ENCODE measurements around the gene PPARA.
A peak's percentile ranks its signal among the peaks of the same experiment; 100 is the strongest.

PPARA gene

GRCh38 chr22:46163557-46163888, 13.2 kb downstream of the PPARA start:
- peaks cover 0 to 7% (median 5%) of the 10 kb centered on the region in 4 experiments for H3K4me1 ChIP-seq (ENCODE audit: control extremely low read depth in 1 of 4, control insufficient read depth in 4 of 4, insufficient read depth in 4 of 4, low read length in 3 of 4)
- ChIA-PET POLR2A (no interaction called here), CTCF (interaction anchor here (1.1 kb wide), 1 partner anchor 20 kb away, joined by 3 read pairs; no protein-coding TSS in a partner anchor)
- H3K4me3 ChIP-seq (ENCODE audit: control insufficient read depth in 1 of 7, extremely low read depth in 1 of 7, insufficient read depth in 4 of 7, low read depth in 2 of 7, low read length in 6 of 7): no peak overlapping the region
- H3K36me3 ChIP-seq (ENCODE audit: control insufficient read depth in 4 of 4, insufficient read depth in 4 of 4, low read length in 3 of 4): peaks cover 0 to 14% (median 6%) of the 10 kb centered on the region in 4 experiments
- H3K9me3 ChIP-seq (ENCODE audit: control extremely low read depth in 1 of 5, control insufficient read depth in 4 of 5, insufficient read depth in 2 of 5, low read depth in 1 of 5, low read length in 4 of 5): no peaks in the 10 kb centered on the region
- H3K27me3 ChIP-seq (replicated peaks in 2 of 5; ENCODE audit: control insufficient read depth in 4 of 5, insufficient read depth in 5 of 5, low read length in 4 of 5): no peaks in the 10 kb centered on the region
- H3K27ac ChIP-seq (ENCODE audit: insufficient read depth in 1 of 2, low read depth in 1 of 2, low read length in 2 of 2, poor library complexity in 1 of 2, severe bottlenecking in 2 of 2): no peak overlapping the region
- peak in 2 of 3 donors; percentile 42 to 62 for DNase-seq
- 8% methylated on average over 5 of the region's 11 CpGs for WGBS (ENCODE audit: insufficient coverage)

- H3K27ac ChIP-seq (ENCODE audit: insufficient read depth in 1 of 2, low read depth in 1 of 2, low read length in 2 of 2, poor library complexity in 1 of 2, severe bottlenecking in 2 of 2): no peak overlapping the region
- no peak overlapping the region for H3K4me3 ChIP-seq (ENCODE audit: control insufficient read depth in 1 of 7, extremely low read depth in 1 of 7, insufficient read depth in 4 of 7, low read depth in 2 of 7, low read length in 6 of 7)
- peaks cover 0 to 6% (median 0%) of the 10 kb centered on the region in 5 experiments for H3K9me3 ChIP-seq (ENCODE audit: control extremely low read depth in 1 of 5, control insufficient read depth in 4 of 5, insufficient read depth in 2 of 5, low read depth in 1 of 5, low read length in 4 of 5)
- CTCF ChIA-PET: interaction anchor here (0.7 kb wide), 1 partner anchor 14 kb away, joined by 3 read pairs; no protein-coding TSS in a partner anchor
- no peaks in the 10 kb centered on the region for H3K27me3 ChIP-seq (replicated peaks in 2 of 5; ENCODE audit: control insufficient read depth in 4 of 5, insufficient read depth in 5 of 5, low read length in 4 of 5)
- POLR2A ChIA-PET: no interaction called here
- no peak for DNase-seq
- H3K36me3 ChIP-seq (ENCODE audit: control insufficient read depth in 4 of 4, insufficient read depth in 4 of 4, low read length in 3 of 4): peaks cover 0 to 11% (median 2%) of the 10 kb centered on the region in 4 experiments
- WGBS (ENCODE audit: insufficient coverage): 100% methylated on average over 2 of the region's 3 CpGs
- peaks cover 0 to 9% (median 6%) of the 10 kb centered on the region in 4 experiments for H3K4me1 ChIP-seq (ENCODE audit: control extremely low read depth in 1 of 4, control insufficient read depth in 4 of 4, insufficient read depth in 4 of 4, low read length in 3 of 4)
Observed at GRCh38 chr22:46165977-46166376, 15.7 kb downstream of the PPARA start.

GRCh38 chr22:46169628-46170027, 19.3 kb downstream of the PPARA start:
- H3K9me3 ChIP-seq (ENCODE audit: control extremely low read depth in 1 of 5, control insufficient read depth in 4 of 5, insufficient read depth in 2 of 5, low read depth in 1 of 5, low read length in 4 of 5): peaks cover 0 to 6% (median 0%) of the 10 kb centered on the region in 5 experiments
- no peaks in the 10 kb centered on the region for H3K27me3 ChIP-seq (replicated peaks in 2 of 5; ENCODE audit: control insufficient read depth in 4 of 5, insufficient read depth in 5 of 5, low read length in 4 of 5)
- no peak overlapping the region for H3K4me3 ChIP-seq (ENCODE audit: control insufficient read depth in 1 of 7, extremely low read depth in 1 of 7, insufficient read depth in 4 of 7, low read depth in 2 of 7, low read length in 6 of 7)
- WGBS (ENCODE audit: insufficient coverage): 100% methylated on average over 1 of the region's 1 CpG
- peaks cover 0 to 23% (median 16%) of the 10 kb centered on the region in 4 experiments for H3K4me1 ChIP-seq (ENCODE audit: control extremely low read depth in 1 of 4, control insufficient read depth in 4 of 4, insufficient read depth in 4 of 4, low read length in 3 of 4)
- no peak for DNase-seq
- H3K27ac ChIP-seq (ENCODE audit: insufficient read depth in 1 of 2, low read depth in 1 of 2, low read length in 2 of 2, poor library complexity in 1 of 2, severe bottlenecking in 2 of 2): no peak overlapping the region
- peaks cover 0 to 4% (median 0%) of the 10 kb centered on the region in 4 experiments for H3K36me3 ChIP-seq (ENCODE audit: control insufficient read depth in 4 of 4, insufficient read depth in 4 of 4, low read length in 3 of 4)
- ChIA-PET CTCF (no interaction called here), POLR2A (no interaction called here)

- CTCF ChIA-PET: interaction anchor here (1.6 kb wide), 1 partner anchor 10 kb away, joined by 6 read pairs; no protein-coding TSS in a partner anchor
- Histone ChIP-seq H3K9me3 (ENCODE audit: control extremely low read depth in 1 of 5, control insufficient read depth in 4 of 5, insufficient read depth in 2 of 5, low read depth in 1 of 5, low read length in 4 of 5) (peaks cover 0 to 6% (median 0%) of the 10 kb centered on the region in 5 experiments), H3K27ac (ENCODE audit: insufficient read depth in 1 of 2, low read depth in 1 of 2, low read length in 2 of 2, poor library complexity in 1 of 2, severe bottlenecking in 2 of 2) (no peak overlapping the region), H3K36me3 (ENCODE audit: control insufficient read depth in 4 of 4, insufficient read depth in 4 of 4, low read length in 3 of 4) (peaks cover 0 to 6% (median 2%) of the 10 kb centered on the region in 4 experiments), H3K27me3 (replicated peaks in 2 of 5; ENCODE audit: control insufficient read depth in 4 of 5, insufficient read depth in 5 of 5, low read length in 4 of 5) (no peaks in the 10 kb centered on the region), H3K4me1 (ENCODE audit: control extremely low read depth in 1 of 4, control insufficient read depth in 4 of 4, insufficient read depth in 4 of 4, low read length in 3 of 4) (peaks cover 0 to 23% (median 16%) of the 10 kb centered on the region in 4 experiments), H3K4me3 (ENCODE audit: control insufficient read depth in 1 of 7, extremely low read depth in 1 of 7, insufficient read depth in 4 of 7, low read depth in 2 of 7, low read length in 6 of 7) (no peak overlapping the region)
- WGBS (ENCODE audit: insufficient coverage): 44% methylated on average over 5 of the region's 8 CpGs
- peak; percentile 19 to 29 (median 29) for DNase-seq
- POLR2A ChIA-PET: no interaction called here
Observed at GRCh38 chr22:46171940-46172339, 21.6 kb downstream of the PPARA start.

GRCh38 chr22:46172522-46173110, 22.3 kb downstream of the PPARA start:
- no peaks in the 10 kb centered on the region for H3K27me3 ChIP-seq (replicated peaks in 2 of 5; ENCODE audit: control insufficient read depth in 4 of 5, insufficient read depth in 5 of 5, low read length in 4 of 5)
- ChIA-PET CTCF (interaction anchor here (1.2 to 1.6 kb wide), 3 partner anchors 11 to 166 kb away, joined by 3 to 6 read pairs (median 3); no protein-coding TSS in a partner anchor), POLR2A (interaction anchor here (0.6 kb wide), 1 partner anchor 64 kb away, joined by 3 read pairs; no protein-coding TSS in a partner anchor)
- peaks cover 0 to 23% (median 16%) of the 10 kb centered on the region in 4 experiments for H3K4me1 ChIP-seq (ENCODE audit: control extremely low read depth in 1 of 4, control insufficient read depth in 4 of 4, insufficient read depth in 4 of 4, low read length in 3 of 4)
- no peak for DNase-seq
- H3K9me3 ChIP-seq (ENCODE audit: control extremely low read depth in 1 of 5, control insufficient read depth in 4 of 5, insufficient read depth in 2 of 5, low read depth in 1 of 5, low read length in 4 of 5): peaks cover 0 to 7% (median 0%) of the 10 kb centered on the region in 5 experiments
- no peak overlapping the region for H3K4me3 ChIP-seq (ENCODE audit: control insufficient read depth in 1 of 7, extremely low read depth in 1 of 7, insufficient read depth in 4 of 7, low read depth in 2 of 7, low read length in 6 of 7)
- peaks cover under 1 to 10% (median 3%) of the 10 kb centered on the region in 4 experiments for H3K36me3 ChIP-seq (ENCODE audit: control insufficient read depth in 4 of 4, insufficient read depth in 4 of 4, low read length in 3 of 4)
- WGBS (ENCODE audit: insufficient coverage): 89% methylated on average over 10 of the region's 11 CpGs
- H3K27ac ChIP-seq (ENCODE audit: insufficient read depth in 1 of 2, low read depth in 1 of 2, low read length in 2 of 2, poor library complexity in 1 of 2, severe bottlenecking in 2 of 2): no peak overlapping the region

GRCh38 chr22:46173152-46173551, 22.8 kb downstream of the PPARA start:
- no peak overlapping the region for H3K27ac ChIP-seq (ENCODE audit: insufficient read depth in 1 of 2, low read depth in 1 of 2, low read length in 2 of 2, poor library complexity in 1 of 2, severe bottlenecking in 2 of 2)
- H3K4me1 ChIP-seq (ENCODE audit: control extremely low read depth in 1 of 4, control insufficient read depth in 4 of 4, insufficient read depth in 4 of 4, low read length in 3 of 4): peaks cover 0 to 23% (median 16%) of the 10 kb centered on the region in 4 experiments
- no peaks in the 10 kb centered on the region for H3K27me3 ChIP-seq (replicated peaks in 2 of 5; ENCODE audit: control insufficient read depth in 4 of 5, insufficient read depth in 5 of 5, low read length in 4 of 5)
- WGBS (ENCODE audit: insufficient coverage): 97% methylated on average over 2 of the region's 3 CpGs
- peaks cover 0 to 9% (median 0%) of the 10 kb centered on the region in 5 experiments for H3K9me3 ChIP-seq (ENCODE audit: control extremely low read depth in 1 of 5, control insufficient read depth in 4 of 5, insufficient read depth in 2 of 5, low read depth in 1 of 5, low read length in 4 of 5)
- no peak for DNase-seq
- POLR2A ChIA-PET: no interaction called here
- CTCF ChIA-PET: interaction anchor here (1.0 to 1.4 kb wide), 3 partner anchors 56 to 167 kb away, joined by 3 read pairs; no protein-coding TSS in a partner anchor
- H3K36me3 ChIP-seq (ENCODE audit: control insufficient read depth in 4 of 4, insufficient read depth in 4 of 4, low read length in 3 of 4): peaks cover 3 to 13% (median 6%) of the 10 kb centered on the region in 4 experiments
- H3K4me3 ChIP-seq (ENCODE audit: control insufficient read depth in 1 of 7, extremely low read depth in 1 of 7, insufficient read depth in 4 of 7, low read depth in 2 of 7, low read length in 6 of 7): no peak overlapping the region

- 100% methylated on average over 1 of the region's 5 CpGs for WGBS (ENCODE audit: insufficient coverage)
- H3K36me3 ChIP-seq (ENCODE audit: control insufficient read depth in 4 of 4, insufficient read depth in 4 of 4, low read length in 3 of 4): peaks cover 0 to 30% (median 13%) of the 10 kb centered on the region in 4 experiments
- CTCF ChIA-PET: interaction anchor here (0.9 kb wide), 1 partner anchor 18 kb away, joined by 5 read pairs; no protein-coding TSS in a partner anchor
- H3K27ac ChIP-seq (ENCODE audit: insufficient read depth in 1 of 2, low read depth in 1 of 2, low read length in 2 of 2, poor library complexity in 1 of 2, severe bottlenecking in 2 of 2): no peak overlapping the region
- peaks cover 0 to 23% (median 16%) of the 10 kb centered on the region in 4 experiments for H3K4me1 ChIP-seq (ENCODE audit: control extremely low read depth in 1 of 4, control insufficient read depth in 4 of 4, insufficient read depth in 4 of 4, low read length in 3 of 4)
- DNase-seq: no peak
- peaks cover 0 to 25% (median 10%) of the 10 kb centered on the region in 5 experiments for H3K9me3 ChIP-seq (ENCODE audit: control extremely low read depth in 1 of 5, control insufficient read depth in 4 of 5, insufficient read depth in 2 of 5, low read depth in 1 of 5, low read length in 4 of 5)
- POLR2A ChIA-PET: no interaction called here
- no peaks in the 10 kb centered on the region for H3K27me3 ChIP-seq (replicated peaks in 2 of 5; ENCODE audit: control insufficient read depth in 4 of 5, insufficient read depth in 5 of 5, low read length in 4 of 5)
- no peak overlapping the region for H3K4me3 ChIP-seq (ENCODE audit: control insufficient read depth in 1 of 7, extremely low read depth in 1 of 7, insufficient read depth in 4 of 7, low read depth in 2 of 7, low read length in 6 of 7)
Observed at GRCh38 chr22:46175631-46176030, 25.3 kb downstream of the PPARA start.

Measured in common myeloid progenitor, CD34-positive (primary cell).